D341Med (cell line): Measurements from ENCODE around the gene ANKFN1.

Experiments used
- DNase-seq: peaks from one replicate; pipeline ENCODE4 v3.0.0; 2012; ENCODE audit warnings: low spot score

Gene ANKFN1

DNA sequence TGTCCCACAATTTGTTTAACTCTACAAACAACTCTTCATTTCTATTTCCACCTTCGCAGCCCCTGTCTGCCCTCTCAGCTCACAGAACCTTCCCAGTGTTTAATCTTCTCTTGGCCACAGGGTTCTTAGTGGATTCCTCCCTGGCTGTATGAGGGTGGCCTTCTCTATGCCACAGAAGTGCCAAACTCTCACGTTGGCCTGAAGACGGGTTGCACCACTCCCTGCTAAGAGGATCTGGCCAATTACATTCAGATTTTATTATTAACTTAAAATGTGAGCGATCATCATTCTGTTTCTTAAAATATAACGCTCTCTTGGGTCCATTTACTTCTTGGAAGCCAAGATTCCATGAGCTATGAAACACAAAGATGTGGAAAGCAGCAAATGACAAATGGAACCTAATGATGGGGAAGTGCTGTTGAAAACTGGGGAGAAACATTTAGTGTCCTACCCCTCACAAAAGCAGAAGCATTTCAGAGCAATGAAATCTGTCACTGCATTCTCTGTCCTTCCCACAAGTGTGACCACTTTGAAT, 348.9 kb downstream of the ANKFN1 start:
- DNase-seq, result no peak

DNA sequence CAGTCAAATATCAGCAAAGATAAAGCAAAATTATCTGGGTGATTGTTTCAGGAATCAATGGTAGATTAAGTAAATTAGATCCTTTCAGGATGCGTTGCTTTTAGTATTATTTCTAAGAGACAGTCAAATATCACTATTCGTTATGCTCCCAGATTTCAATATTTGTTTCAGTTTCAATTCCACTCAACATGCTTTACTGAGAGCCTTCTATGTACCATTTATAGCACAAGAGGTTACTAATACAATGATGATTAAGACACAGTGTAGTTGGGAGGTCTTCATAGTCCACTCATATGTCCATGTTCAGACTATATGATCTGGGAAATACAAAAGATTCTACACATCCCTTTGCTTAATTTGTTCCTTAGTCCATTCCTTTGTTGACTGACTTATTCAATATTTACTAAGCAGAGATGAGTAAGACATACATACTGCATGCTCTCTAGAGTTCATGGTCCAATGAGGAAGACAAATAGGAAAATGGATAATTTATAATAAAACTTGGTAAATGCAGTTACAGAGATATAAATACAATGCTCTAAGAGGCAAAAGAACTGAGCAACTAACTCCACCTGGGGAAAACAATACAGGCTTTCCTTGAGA, 352.0 kb downstream of the ANKFN1 start:
- DNase-seq, result no peak

DNA sequence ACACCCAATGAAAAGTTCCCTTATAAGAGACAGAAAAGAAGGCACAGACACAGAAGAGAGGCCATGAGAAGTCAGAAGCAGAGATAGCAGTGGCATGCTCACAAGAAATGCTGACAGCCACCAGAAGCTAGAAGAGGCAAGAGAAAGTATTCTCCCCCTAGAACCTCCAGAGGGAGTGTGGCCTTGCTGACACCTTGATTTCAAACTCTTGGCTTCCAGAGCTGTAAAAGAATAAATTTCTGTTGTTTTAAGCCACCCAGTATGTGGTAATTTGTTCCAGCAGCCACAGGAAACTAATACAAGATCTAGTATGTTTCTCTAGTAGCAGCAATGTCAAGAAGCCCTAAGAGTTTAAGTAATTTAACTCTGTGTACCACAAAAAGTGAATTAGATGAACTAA, 353.1 kb downstream of the ANKFN1 start:
- no peak for DNase-seq

DNA sequence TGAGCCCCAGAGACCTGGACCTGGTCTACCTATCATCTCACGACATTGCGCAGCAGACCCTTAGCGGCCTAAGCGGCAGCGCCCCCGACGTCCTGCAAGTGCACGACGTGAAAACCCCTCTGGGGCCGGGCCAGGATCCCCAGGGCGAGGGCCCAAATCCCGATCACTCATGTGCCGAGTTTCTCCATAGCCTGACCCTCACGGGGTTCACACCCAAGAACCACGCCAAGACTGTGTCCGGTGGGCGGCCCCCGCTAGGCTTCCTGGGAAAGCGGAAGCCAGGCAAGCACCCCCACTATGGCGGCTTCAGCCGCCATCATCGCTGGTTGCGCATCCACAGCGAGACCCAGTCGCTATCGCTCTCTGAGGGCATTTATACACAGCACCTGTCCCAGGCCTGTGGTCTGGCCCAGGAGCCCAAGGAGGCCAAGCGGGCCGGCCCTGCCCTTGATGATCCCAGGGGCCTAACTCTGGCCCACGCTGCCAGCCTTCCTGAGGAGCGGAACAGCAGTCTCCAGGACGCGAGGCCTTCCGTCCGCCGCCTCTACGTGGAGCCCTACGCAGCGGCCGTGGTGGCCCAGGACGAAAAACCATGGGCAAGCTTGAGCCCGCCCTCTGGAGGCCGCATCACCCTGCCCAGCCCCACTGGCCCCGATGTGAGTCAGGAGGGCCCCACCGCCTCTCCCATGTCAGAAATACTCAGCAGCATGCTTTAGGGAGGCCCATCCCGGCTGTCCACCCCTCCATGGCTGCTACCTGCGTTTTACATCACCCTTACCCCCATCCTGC, 357.5 kb downstream of the ANKFN1 start:
- no peak for DNase-seq

DNA sequence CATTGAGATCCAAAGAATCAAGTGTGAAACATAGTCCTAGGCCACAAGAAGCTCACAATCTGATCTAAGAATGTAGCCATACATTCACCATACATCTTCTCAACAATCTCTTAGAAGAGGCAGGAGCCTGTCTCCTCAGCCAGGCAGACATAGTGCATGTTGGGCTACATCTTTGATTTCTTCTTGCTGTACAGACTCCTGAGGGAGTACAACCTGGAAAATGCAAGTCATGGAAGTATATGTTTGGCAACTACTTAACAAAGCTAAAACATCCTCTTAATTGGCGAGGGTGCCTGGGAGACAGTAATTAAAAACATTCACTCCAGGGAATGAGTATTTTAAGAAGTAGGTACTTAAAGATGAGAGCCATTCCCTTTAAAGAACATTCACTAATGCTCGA, 361.0 kb downstream of the ANKFN1 start:
- no peak for DNase-seq

DNA sequence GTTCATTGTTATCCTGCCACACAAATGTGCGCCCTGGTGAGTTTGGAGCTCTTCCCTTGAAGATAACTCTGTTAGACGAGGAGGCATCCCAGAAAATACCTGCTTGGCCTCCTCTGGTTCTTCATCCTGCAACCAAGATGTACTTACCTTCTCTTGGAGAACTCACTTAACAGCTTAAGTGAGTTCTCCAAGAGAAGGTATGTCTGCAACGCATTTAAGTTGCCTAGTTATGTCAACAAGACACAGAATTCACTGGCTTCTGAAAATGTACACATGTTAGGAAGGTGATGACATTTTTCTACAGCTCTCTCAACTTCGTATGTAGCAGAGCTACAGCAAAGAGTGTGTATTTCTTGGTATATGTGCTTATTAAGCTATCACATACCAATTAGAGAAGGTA, 361.6 kb downstream of the ANKFN1 start:
- no peak for DNase-seq

DNA sequence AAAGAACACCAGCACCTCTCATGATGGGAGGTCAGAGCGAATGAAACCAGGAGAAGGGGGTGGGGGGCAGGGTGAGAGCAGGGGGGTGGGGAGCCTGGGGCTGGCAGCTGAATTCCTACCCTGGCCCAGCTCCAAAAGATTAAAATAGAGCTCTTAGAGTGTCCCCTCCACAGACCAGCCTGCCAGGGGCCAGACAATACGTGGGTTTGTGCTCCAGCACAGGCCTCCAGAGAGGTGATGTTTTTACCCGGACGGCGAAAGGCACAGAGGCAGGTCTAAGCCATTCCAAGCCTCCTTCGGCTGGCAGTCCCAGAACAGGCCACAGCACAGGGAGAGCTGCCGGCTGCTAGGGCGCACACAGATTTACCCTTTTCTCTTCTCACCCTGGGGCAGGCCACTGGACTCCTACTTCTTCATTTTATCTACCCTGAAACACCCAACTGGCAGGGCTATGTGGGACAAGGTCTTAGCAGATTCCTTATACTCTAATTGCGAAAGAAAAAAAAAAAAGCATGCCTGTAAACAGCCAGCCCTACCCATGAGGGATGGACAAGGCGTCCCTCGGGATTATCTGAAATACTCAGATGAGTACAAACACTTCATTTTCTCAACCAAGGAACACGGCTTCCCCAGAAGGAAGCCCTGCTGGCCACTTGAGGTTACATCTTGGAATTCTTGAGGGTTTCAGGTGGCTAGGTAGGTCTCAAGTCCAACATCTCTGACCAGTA, 368.3 kb downstream of the ANKFN1 start:
- DNase-seq, result no peak

DNA sequence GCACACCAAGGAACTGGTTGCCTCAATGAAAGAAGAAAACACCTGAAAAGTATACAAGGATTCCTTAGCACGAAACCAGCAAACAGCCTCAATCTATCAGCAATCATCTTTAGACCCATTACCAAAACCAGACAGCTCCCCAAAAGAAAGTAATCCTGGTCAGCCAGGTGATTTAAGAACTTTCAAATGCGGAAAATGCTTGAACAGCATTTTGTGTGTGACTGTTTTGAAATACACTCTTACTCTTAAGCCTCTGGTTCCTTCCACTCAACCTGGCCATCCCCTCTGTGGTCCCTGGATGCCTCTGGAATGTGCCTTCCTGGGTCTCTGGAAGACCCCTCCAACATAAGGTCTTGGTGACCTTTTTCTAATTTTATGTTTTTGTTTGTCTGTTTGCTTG, 369.8 kb downstream of the ANKFN1 start:
- no peak for DNase-seq

DNA sequence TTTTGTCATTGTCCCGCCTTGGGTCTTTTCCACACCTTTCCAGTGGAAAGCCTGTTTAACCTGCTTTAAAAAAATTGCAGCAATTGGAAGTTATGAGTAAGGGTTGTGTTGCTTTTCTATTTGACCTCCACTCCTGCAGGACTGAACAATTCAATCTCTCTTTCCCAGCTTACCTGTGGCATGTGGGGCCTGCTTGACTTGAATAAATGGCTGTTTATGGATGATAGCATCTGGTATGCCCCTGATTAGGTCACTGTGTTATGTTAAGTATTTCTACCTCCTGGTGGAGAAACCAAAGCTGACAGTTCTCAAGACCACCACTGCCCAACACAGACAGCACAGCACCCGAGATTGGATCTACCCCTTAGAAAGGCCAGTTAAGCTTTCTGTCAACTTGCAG, 375.4 kb downstream of the ANKFN1 start:
- no peak for DNase-seq

DNA sequence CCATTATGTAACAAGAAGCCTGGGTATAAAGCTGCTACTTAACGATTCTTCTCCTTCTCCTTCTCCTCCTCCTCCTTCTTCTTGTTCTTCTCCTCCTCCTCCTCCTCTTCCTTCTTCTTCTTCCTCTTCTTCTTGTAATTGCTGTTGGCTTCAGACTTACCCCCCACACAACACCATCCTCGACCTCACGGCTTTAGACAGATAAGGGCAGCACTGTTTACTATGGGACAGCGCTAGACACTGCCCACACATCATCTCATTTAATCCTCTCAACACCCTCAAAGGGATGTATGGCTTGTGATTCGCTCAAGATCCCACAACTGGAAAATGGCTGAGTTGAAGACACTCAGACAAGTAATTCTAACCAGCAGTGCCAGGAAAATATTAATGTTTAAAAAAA, 379.7 kb downstream of the ANKFN1 start:
- DNase-seq, result no peak

DNA sequence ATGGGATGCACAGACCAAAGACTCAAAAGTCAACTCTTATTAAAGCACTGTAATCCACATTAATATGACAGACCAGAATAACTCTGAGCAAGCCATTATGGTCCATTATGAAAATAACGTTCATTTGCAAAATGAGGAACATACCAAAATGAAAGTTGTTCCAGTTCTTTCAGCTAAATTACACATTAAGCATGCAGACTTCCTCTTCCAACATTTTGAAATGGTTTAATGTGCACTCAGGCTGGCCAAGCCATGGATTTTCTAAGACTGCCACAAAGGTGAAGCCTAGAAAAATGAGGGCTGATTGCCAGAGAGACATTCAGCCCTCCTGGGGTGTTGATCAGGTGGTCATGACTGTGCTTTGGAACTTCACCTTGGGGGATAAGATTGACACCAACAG, 383.5 kb downstream of the ANKFN1 start:
- DNase-seq, result no peak

DNA sequence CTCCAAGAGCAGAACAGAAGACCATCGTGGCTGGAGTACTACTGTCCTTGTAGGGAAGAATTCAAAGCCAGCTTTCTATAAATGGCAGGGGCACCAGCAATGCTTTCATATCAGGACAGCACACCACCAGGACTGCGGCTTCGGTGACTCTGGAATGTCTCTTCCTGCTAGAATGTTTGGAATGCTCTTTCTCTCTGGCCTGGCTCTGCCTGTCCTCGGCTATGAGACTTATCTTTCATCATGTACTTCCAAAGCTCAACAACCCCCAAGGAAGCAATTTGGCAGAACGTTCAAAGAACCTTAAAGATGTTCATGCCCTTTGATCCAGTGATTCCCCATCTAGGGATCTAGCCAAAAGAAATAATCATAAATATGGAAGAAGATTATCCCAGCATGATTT, 387.6 kb downstream of the ANKFN1 start:
- no peak for DNase-seq

DNA sequence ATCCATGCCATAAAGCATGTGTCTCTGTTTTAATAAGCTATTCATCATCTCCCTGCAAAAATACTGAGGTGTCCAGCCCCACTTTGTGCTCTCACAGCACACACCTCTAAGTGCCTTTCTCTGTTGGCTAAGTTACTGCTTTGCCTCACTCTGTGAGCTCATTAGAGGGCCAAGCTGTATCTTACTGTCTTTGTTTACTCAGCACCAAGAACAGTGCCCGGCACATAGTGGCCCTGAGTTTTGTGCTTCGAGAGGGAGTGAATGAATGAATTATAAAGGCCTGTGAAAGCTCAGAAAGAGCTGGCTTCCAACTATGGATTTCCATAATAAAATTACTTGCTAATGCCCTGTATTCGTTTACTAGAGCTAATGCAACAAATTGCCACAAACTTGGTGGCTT, 390.0 kb downstream of the ANKFN1 start:
- no peak for DNase-seq

DNA sequence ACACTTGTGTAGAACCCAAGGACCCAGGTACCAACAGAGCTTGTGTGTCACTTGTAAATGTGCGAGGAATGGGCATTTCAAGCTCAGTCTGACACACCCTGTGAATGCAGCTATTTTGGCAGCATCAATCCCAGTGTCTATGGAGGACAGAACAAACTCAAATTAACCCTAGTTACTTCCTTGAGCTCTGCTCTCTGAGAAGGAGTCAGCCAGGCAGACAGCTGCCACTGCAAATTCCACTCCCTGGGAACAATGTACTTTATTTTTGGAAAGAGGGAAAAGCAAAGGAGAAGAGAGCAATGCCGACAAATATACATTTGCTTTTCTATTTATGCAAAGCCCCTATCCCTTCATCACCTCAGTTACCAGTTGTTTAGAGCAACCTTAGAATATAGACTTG, 391.8 kb downstream of the ANKFN1 start:
- DNase-seq, result no peak

DNA sequence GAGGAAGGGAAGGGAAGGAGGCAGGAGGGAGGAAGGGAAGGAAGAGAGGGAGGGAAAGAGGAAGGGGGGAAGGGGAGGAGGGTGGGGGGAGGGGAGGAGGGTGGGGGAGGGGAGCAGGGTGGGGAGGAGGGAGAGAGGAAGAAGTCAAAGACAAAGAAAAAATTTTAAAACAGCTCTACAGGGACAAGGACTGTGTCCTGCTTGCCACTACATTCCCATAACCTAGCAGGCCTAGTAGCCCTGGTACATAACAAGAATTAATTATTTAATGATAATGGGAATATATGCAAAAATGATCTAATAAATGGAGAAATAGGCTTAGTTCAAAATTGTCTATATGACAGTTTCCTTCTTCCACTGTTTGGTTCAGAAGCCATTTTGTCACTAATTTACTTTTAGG, 392.7 kb downstream of the ANKFN1 start:
- no peak for DNase-seq

DNA sequence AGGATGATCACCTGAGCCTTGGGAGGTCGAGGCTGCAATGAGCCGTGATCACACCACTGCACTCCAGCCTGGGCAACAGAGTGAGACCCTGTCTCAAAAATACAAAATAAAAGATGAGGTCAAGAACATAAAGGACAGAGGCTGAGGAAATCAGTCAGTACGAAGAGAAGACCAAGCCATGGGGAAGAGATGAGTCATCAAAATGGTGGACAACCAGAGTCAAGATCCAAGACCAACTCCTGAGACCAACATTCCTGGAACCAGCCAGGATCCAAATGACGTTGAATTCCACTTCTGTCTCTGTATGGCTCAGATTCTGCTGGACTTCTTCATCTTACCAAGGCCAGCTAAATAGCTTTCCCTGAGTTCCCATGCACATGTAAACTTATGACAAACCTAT, 395.4 kb downstream of the ANKFN1 start:
- DNase-seq, result no peak

DNA sequence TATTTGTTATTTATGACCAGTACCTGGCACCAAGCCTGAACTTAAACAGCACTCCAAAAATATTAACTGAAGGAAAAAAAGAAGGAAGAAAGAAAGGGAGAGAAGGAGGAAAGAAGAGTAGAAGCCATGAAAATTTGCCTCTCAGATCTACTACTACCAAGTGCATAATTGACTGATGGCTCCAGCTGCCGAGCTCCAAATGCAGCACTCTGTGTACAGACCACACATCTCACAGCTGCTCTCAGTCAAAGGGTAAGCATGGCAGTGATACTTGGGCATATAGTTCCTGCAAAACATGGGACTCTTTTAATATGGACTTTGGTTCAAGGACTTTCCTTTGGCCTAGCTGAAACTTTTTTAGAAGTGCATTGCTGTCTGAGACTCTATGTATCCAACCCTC, 396.2 kb downstream of the ANKFN1 start:
- DNase-seq, result no peak

DNA sequence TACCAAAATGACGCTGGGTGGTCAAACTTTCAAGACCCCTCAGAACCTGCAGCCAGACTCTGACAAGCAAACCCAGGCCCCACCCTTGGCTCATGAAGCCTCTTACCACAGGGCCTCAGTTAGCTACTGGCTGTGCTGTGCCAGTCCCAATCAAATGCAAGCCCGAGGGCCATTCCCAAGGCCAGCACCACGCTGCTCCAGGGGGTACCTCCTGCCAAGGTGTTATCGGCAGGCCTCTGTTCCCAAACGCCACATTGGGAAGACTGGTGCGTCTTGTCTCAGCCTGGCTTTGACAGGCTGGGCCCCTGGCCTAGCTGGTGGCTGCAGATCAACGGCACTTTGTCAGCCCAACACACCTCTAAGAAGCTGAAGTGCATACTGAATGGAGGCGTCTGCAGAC, 404.4 kb downstream of the ANKFN1 start:
- DNase-seq, result no peak

DNA sequence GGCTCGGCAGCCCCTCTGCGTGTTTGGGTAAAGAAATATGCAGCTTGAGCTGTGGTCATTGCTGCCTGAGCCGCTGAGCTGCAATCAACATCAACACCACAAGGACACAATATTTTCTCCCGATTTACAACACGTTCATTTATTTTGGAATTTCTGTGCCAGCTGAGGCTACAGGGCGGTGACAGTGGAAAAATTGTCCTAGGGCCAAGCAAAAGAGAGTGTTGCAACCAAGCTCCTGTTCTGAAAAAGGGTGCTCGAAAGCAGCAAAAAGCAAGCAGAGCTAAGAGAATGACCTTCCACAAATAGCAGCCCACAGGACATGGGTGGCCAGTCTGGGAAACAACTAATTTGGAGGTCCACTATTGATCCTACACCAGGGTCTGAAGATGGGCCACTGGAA, 404.8 kb downstream of the ANKFN1 start:
- no peak for DNase-seq
